Heart left ventricle (tissue), 16 donors: ENCODE results near the gene ELOB. TPM values are rescaled to one million over a fixed set of nuclear protein-coding genes. Genes with fewer than 3 reads are reported as not detected.

Source experiments
- ATAC-seq, 4 donors: fragments of 200-7000 bp; cut with Tn5 transposase; one replicate each; pipeline ENCODE4 v1.9.1; 2020 to 2022; ENCODE audit warnings: moderate library complexity in 4 of 4, mild to moderate bottlenecking in 3 of 4, moderate number of reproducible peaks in 1 of 4
- DNase-seq, 5 donors: peaks; one replicate each; pipeline ENCODE4 v3.0.0-alpha.2; 2020
- H3K27ac ChIP-seq, 12 donors: fragments of 200-600 bp; sonication (generic) in 4 of 12; one replicate each; pipeline versions ENCODE4 v1.5.0 to v1.8.0; 2016 to 2022; ENCODE audit warnings: mild to moderate bottlenecking in 2 of 12
- H3K27me3 ChIP-seq, 9 donors: fragments of 200-600 bp; sonication (generic) in 2 of 9; one replicate each; pipeline versions ENCODE4 v1.5.1 to v1.8.0; 2016 to 2022; ENCODE audit warnings: mild to moderate bottlenecking in 3 of 9
- H3K36me3 ChIP-seq, 9 donors: fragments of 200-600 bp; sonication (generic) in 2 of 9; one replicate each; pipeline versions ENCODE4 v1.5.0 to v1.8.0; 2018 to 2022; ENCODE audit warnings: mild to moderate bottlenecking in 2 of 9
- H3K4me1 ChIP-seq, 12 donors: fragments of 200-600 bp; sonication (generic) in 4 of 12; one replicate each; pipeline versions ENCODE4 v1.5.0 to v1.8.0; 2016 to 2022; ENCODE audit warnings: mild to moderate bottlenecking in 3 of 12
- H3K4me3 ChIP-seq, 12 donors: fragments of 200-600 bp; sonication (generic) in 4 of 12; one replicate each; pipeline versions ENCODE4 v1.5.0 to v1.8.0; 2017 to 2022; ENCODE audit warnings: mild to moderate bottlenecking in 9 of 12, moderate library complexity in 4 of 12
- H3K9me3 ChIP-seq, 12 donors: fragments of 200-600 bp; sonication (generic) in 4 of 12; one replicate each; pipeline versions ENCODE4 v1.5.0 to v1.8.0; 2016 to 2022; ENCODE audit warnings: mild to moderate bottlenecking in 1 of 12
- POLR2A ChIP-seq, 2 donors: fragments of 450-650 bp; IDR thresholded peaks; one replicate each; pipeline ENCODE4 v1.6.1; 2017; ENCODE audit warnings: antibody characterized with exemption in 2 of 2, mild to moderate bottlenecking in 2 of 2, moderate library complexity in 2 of 2
- WGBS, 4 donors: extraction: QIAGEN DNeasy Blood & Tissue Kit in 2 of 4; methylation state at CpG; one replicate each; pipeline versions ENCODE4 v1.1.5 to v1.1.7; 2013 to 2018; 5-methylcytosine and 5-hydroxymethylcytosine counted together
- intact Hi-C, 10 donors: fragments of 100-400 bp; cut with DNase I; formaldehyde crosslinking; loops; one replicate each; pipeline versions ENCODE4 v1.11.1 to v1.14.2; 2022
- polyA plus RNA-seq, 2 donors: library from polyadenylated mRNA; stranded (reverse); fragments of 200-250 nt; gene quantifications; one replicate each; pipeline ENCODE4 v1.2.3, GENCODE V29; 2013
- total RNA-seq, 9 donors: library from RNA; depleted of rRNA in 2 of 9; stranded (reverse); fragments of >200 nt in 2 of 9; fragmentation: NEBNext Ultra II Directional in 3 of 9; extraction: Animal tissue kit (Norgen Biotek cat#: 25700) in 3 of 9; gene quantifications; one replicate each; pipeline versions ENCODE4 v1.1.0 to v1.2.4, GENCODE V29; 2016 to 2023
- TF ChIP-seq, protein P1 (sequence below), 12 donors: fragments of 200-600 bp; sonication (generic) in 4 of 12; IDR thresholded peaks; one replicate each; pipeline versions ENCODE4 v1.5.0 to v1.8.0; 2018 to 2022; ENCODE audit warnings: antibody characterized with exemption in 12 of 12, mild to moderate bottlenecking in 5 of 12
- donor health status: ischemic (EF 13 %, LVEDD 7.1; RV severe dilation, severe dysfunction).
- donor health status: healthy with polysubstance abuse.
- donor health status: DM: no; HTN: yes; CAD: no.
- donor health status: DM: no; HTN: no; CAD: no.
- donor health status: ischemic (EF 25% LVEDD 6.9; RV normal size, moderate dysfunction).
- donor health status: ischemic (EF 25% LVEDD 5.7; RV mildly dilated, moderate dysfunction).
- donor health status: healthy.
- donor health status: DM: yes; HTN: yes; CAD: no.
- donor health status: ischemic (EF 35%, LVEDD 5.7; RV mildly dilated, moderate dysfunction).
- donor health status: nonischemic (EF 11% LVEDD 7.7; RV severe dilation, severe dysfunction).
- donor health status: DM: yes; HTN: yes; CAD: no.
- donor health status: PGD.
- donor health status: ischemic (EF 29% LVEDD 5.4; RV normal size, mild dysfunction).
- donor health status: nonischemic (EF 23%, LVEDD 6.1; RV moderate dilation, normal function).

Gene ELOB
- total and polyA plus RNA-seq, 11 donors = 213 to 1,067 (median 325) TPM

DNA sequence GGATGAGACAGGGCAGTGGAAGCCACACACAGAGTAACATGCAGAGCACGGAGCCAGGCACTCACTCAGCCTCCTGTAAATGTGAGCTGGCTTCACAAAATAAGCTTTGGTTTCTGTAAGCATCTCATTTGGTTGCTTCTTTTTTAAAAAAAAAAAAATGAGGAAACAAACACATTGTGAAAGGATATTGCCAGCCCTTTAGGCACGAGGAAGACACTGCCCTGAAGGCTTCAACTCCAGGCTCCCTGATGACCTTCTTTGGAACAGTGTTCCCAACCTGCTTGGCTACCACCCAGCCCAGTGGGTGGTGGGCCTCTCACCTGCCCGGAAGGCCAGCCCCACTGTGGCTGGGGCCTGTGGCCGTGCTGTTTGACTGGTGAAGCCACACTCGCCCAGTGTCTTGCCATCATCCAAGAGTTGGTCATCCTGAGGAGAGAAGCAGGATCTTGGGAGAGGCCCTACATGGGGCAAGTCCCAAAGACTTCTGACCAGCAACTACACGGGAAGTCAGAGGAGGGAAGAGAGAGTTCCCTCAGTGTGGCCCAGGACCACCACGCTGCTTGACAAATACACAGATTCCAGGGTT is 1.9 kb downstream of the ELOB start:
- peaks cover 2 to 52% (median 49%) of the 10 kb centered on the region in 9 donors for H3K36me3 ChIP-seq
- DNase-seq (no peak), ATAC-seq (no peak)
- peak overlapping the region in 5 of 12 donors; percentile 67 to 100 (median 93) for H3K4me3 ChIP-seq
- no peaks in the 10 kb centered on the region for H3K27me3 ChIP-seq
- no peak for TF ChIP-seq POLR2A (IDR thresholded peaks at IDR 0.05)
- TF ChIP-seq, protein P1, sequence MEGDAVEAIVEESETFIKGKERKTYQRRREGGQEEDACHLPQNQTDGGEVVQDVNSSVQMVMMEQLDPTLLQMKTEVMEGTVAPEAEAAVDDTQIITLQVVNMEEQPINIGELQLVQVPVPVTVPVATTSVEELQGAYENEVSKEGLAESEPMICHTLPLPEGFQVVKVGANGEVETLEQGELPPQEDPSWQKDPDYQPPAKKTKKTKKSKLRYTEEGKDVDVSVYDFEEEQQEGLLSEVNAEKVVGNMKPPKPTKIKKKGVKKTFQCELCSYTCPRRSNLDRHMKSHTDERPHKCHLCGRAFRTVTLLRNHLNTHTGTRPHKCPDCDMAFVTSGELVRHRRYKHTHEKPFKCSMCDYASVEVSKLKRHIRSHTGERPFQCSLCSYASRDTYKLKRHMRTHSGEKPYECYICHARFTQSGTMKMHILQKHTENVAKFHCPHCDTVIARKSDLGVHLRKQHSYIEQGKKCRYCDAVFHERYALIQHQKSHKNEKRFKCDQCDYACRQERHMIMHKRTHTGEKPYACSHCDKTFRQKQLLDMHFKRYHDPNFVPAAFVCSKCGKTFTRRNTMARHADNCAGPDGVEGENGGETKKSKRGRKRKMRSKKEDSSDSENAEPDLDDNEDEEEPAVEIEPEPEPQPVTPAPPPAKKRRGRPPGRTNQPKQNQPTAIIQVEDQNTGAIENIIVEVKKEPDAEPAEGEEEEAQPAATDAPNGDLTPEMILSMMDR (IDR thresholded peaks at IDR 0.05) = no peak
- H3K9me3 ChIP-seq = no peaks in the 10 kb centered on the region
- 68 to 79% (median 75%) methylated on average over 7 of the region's 7 CpGs for WGBS, 4 donors
- intact Hi-C loops = loop anchor here in 1 of 10 donors (10.0 kb wide), 1 partner anchor 140 kb away; the partner anchor contains the start of gene FLYWCH1
- H3K4me1 ChIP-seq = peaks cover 2 to 51% (median 27%) of the 10 kb centered on the region in 12 donors
- peak overlapping the region in 1 of 12 donors; percentile 3 for H3K27ac ChIP-seq

- ATAC-seq = no peak
- DNase-seq = no peak
- intact Hi-C loops = loop anchor here in 1 of 10 donors (10.0 kb wide), 1 partner anchor 140 kb away; the partner anchor contains the start of gene FLYWCH1
Observed at GRCh38 chr16:2774161-2774891, 2.8 kb downstream of the ELOB start.

GRCh38 chr16:2773188-2773968 is 3.7 kb downstream of the ELOB start:
- Histone ChIP-seq H3K27me3 (no peaks in the 10 kb centered on the region), H3K27ac (no peak overlapping the region), H3K9me3 (no peaks in the 10 kb centered on the region), H3K4me3 (no peak overlapping the region), H3K4me1 (peaks cover 2 to 52% (median 23%) of the 10 kb centered on the region in 12 donors), H3K36me3 (peaks cover 2 to 71% (median 68%) of the 10 kb centered on the region in 9 donors)
- DNase-seq (no peak), ATAC-seq (no peak)
- 77 to 88% (median 85%) methylated on average over 12 of the region's 12 CpGs for WGBS, 4 donors
- TF ChIP-seq, protein P1 (IDR thresholded peaks at IDR 0.05) = no peak
- TF ChIP-seq POLR2A (IDR thresholded peaks at IDR 0.05) = no peak
- intact Hi-C loops = loop anchor here in 1 of 10 donors (10.0 kb wide), 1 partner anchor 141 kb away; the partner anchor contains the start of gene FLYWCH1

More at GRCh38 chr16:2774161-2774891, 2.8 kb downstream of the ELOB start:
- H3K4me3 ChIP-seq = no peak overlapping the region
- 69 to 84% (median 78%) methylated on average over 6 to 7 of the region's 7 CpGs for WGBS, 4 donors
- H3K4me1 ChIP-seq = peaks cover 2 to 52% (median 28%) of the 10 kb centered on the region in 12 donors
- H3K27me3 ChIP-seq = no peaks in the 10 kb centered on the region
- peaks cover 2 to 61% (median 58%) of the 10 kb centered on the region in 9 donors for H3K36me3 ChIP-seq
- no peak for TF ChIP-seq POLR2A (IDR thresholded peaks at IDR 0.05)
- TF ChIP-seq, protein P1 (IDR thresholded peaks at IDR 0.05) = no peak
- no peaks in the 10 kb centered on the region for H3K9me3 ChIP-seq
- no peak overlapping the region for H3K27ac ChIP-seq
